Kidney glomerular epithelial cell (primary cell): ENCODE results near the gene SCRT2.
"Not testable (repeated sequence)": the region's sequence is repeated elsewhere in the genome, so short reads cannot be mapped to it uniquely, and the experiment has no call there.

Experiments used
- DNase-seq: peaks from one replicate; lab custom pipeline; 2025; lab: John Stamatoyannopoulos, UW

The SCRT2 gene

GRCh38 chr20:653110-653589, 22.5 kb downstream of the SCRT2 start, which contains the start of gene SRXN1:
TSS of gene SRXN1 (minus strand) at chr20:653200. CDS start at chr20:653185, 15 bp downstream.
- peak; percentile 69 for DNase-seq

DNA sequence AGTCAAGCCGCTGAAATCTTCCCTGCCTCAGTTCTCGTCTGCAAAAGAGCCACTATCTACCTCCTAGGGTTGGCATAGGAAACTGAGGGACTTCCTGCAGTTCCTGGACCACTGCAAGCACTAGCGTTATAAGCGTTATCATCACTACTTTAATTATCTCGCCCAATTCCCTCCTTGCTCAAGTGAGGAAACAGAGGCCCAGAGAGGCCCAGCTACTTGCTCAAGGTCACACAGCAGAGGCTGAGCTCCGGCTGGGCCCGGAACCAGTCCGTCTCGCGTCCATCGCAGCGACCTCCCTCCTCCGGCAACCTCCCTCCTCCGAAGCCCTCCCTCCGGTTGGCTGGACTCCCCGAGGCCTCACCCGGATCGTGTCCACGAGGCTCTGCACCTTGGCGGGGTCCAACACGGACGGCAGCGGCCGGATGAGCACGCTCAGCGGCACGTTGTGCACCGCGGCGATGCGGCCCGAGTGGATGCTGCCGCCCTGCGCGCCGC, 22.9 kb downstream of the SCRT2 start:
- DNase-seq, result no peak

DNA sequence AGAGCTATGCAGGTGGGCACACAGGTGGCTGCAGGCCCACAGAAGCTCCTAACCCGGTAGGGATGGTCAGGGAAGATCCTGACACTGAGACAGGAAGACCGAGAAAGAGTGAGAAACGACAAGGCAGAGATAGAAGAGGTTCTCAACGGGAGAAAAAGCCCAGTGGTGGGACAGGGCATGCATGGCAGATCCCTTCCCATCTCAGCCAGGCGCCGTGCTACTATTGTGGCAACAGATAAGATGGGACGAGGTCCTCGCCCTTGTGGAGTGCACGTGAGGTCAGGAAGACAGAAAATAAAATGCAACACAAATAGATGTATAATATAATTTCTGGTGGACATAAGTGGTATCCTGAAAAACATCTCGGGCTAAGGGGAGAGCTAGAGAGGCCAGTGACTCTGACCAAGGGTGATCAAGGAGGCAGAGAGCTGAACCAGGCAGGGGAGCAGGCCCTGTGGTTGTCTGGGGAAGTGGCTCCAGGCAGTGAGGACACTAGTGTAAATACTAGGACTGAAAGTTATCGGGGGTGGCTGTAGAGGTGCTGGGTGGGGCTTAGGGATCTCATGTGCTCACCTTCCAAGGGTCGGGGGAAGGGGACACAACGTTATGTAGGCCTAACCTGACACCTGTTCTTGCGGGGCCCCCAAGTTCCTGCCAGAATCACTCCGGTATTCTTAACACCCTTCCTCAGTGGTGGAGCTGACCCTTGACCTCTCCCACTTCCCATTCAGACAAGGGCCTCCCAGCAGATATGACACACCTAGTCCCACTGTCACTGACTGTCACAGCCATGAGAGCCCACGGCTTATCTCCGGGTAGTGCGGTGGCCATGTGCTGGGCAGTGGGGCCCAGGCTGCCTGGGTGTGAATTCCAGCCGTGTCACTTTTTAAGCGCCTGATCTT, 23.6 kb downstream of the SCRT2 start:
- DNase-seq, result no peak

GRCh38 chr20:650954-651353, 24.6 kb downstream of the SCRT2 start:
- DNase-seq, result no peak

GRCh38 chr20:650281-650680, 25.3 kb downstream of the SCRT2 start:
- no peak for DNase-seq

GRCh38 chr20:647479-648019, 28.1 kb downstream of the SCRT2 start:
- no peak for DNase-seq

DNA sequence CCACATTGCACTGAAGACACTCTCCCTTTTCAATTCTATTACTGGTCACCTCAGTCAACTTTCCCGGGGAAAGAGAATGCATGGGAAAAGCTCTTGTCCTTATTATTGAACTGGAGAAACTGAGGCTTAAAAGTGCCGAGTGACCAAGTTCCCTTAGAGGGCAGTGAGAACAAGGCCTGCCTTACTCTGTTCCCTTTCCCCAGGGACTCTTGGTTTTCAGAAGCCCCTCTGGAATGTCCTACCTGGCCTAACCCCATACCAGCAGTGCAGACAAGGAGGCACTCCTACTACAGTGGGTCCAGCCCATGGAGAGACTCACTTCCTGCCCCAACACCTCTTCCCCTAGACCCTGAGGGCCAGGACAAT, 28.8 kb downstream of the SCRT2 start:
- no peak for DNase-seq

- DNase-seq, result no peak
These were observed 29.3 kb downstream of the SCRT2 start for GRCh38 chr20:646107-646867.

DNA sequence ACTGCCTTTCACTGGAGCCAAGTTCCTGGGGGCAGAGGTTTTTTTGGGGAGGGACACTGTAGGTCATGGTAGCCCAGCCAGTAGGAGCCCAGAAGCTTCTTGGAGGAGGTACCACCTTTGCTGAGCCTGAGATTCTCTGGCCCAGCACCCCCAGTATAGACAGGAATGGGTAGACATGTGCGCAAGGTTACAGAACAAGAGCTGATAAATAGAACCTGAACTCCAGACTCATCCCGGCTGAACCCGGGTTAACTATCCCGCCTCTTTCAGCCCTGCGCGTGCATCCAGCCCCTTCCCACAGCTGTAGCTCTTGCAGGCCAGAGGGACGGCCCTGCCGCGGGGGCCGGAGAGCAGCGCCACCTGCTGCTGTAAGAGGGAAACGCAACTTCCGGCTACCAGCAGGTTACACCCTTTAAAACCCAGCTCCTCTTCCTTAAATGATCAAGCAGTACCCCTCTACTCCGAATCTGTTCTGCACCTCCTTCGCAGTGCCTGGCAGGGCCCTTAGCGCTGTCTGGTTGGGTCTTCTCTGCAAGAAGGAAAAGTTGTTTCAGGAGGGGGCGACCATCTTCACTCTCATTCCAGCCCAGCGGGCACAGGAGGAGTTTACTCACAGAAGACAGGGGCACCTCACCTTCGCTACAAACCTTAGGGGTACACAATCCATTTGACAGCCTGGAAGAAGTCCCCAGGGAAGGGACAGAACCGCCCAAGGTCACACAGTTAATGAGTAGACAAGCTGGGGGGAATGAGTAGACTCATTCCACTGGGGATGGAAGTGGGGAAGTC, 30.1 kb downstream of the SCRT2 start:
- DNase-seq, result peak; percentile 58

DNA sequence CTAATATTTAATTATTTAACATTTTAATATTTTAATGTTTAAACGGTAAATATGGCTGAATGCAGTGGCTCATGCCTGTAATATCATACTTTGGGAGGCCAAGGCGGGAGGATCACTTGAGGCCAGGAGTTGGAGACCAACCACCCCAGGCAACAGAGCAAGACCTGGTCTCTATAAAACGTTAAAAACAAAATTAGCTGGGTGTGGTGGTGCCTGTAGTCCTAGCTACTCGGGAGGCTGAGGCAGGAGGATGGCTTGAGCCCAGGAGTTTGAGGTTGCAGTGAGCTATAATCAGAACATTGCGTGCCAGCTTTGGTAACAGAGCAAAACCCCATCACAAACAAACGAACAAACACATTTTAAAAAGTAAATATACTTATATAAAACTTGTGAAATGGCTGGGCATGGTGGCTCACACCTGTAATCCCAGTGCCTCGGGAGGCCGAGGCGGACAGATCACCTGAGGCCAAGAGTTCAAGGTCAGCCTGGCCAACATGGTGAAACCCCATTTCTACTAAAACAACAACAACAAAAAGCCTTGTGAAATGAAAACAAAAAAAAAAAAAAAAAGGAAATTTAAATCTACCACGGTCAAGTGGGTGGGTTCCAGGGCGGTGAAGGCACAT, 30.8 kb downstream of the SCRT2 start:
- DNase-seq, result no peak

DNA sequence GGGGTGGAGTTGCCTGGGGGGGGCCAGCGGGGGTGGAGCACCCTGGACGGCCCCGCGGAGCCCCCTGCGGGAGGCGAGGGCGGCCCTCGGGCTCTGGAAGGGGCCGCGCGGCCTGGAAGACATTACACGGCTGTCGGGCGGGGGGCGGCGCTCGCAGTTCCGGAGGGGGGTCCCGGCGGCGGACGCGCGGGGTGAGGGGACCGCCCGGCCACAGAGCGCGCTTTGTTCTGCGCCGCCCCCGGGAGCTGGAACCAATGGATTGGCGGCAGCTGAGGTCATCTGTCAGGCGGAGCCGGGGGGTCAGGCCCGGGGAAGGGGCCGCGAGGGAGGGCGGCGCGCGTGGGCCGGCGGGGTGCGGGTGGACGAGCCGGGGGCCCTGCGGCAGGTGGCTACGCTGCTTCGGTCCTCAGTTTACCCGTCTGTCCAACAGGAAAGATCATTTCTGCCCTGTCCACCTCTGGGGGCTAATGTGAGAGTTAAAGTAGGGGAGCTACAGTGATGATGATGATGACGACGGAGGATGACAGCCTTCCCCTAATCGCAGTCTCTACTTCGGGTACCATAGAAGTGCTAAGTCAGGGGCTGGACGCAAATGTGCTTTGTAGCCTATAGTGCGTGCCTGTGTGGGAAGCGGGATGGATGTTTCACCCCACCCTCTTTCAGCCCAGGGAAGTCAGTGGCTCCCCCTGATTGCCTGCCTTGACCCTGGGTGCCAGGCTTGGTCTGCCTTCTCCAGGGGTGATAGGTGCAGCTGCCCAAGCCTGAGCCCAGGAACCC, 33.0 kb downstream of the SCRT2 start:
- DNase-seq, result no peak

- not testable (repeated sequence) for DNase-seq
These were observed 33.6 kb downstream of the SCRT2 start for GRCh38 chr20:642013-642397.

GRCh38 chr20:641516-641875, 34.1 kb downstream of the SCRT2 start:
- DNase-seq, result no peak

GRCh38 chr20:640674-641515, 34.7 kb downstream of the SCRT2 start:
- DNase-seq, result no peak

DNA sequence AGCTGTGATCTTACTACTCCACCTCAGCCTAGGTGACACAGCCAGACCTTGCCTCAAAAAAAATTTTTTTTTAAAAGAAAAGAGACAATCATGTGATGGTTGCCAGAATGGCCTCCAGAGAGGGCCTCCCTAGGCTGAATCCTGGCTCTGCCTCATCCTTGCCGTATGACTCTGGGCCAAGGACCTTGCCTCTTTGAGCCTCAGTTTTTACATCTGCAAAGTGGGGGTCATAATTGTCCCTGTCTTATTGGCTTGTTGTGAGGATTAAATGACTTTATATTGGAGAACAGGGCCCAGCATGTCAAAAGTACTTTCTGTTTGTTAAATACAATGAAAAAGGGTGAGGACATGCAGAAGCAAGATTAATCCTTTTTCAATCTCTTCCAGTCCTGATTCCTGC, 37.0 kb downstream of the SCRT2 start:
- DNase-seq, result no peak

- DNase-seq, result no peak
These were observed 38.0 kb downstream of the SCRT2 start for GRCh38 chr20:637559-637958.

GRCh38 chr20:635893-636338, 39.7 kb downstream of the SCRT2 start:
- DNase-seq, result no peak

- DNase-seq, result no peak
These were observed 40.3 kb downstream of the SCRT2 start for GRCh38 chr20:635028-635892.
